GM21528 (cell line): ENCODE measurements around the gene CCNE1.

Experiments used
- ATAC-seq: cut with Tn5 transposase; IDR thresholded peaks from one replicate; pipeline ENCODE4 v1.9.1; 2021; ENCODE audit warnings: mild to moderate bottlenecking, moderate library complexity; ENCODE audit not compliant: unreplicated experiment, low FRiP score

CCNE1 gene

GRCh38 chr19:29872224-29872731 is 60.5 kb downstream of the CCNE1 start:
- no peak for ATAC-seq

GRCh38 chr19:29873024-29873800 is 61.4 kb downstream of the CCNE1 start:
- peak; percentile 57 for ATAC-seq
